HG03139 (cell line): ENCODE data around the gene EPHB3.

Source experiments
- ATAC-seq: cut with Tn5 transposase; IDR thresholded peaks from one replicate; pipeline ENCODE4 v1.9.1; 2021; ENCODE audit not compliant: unreplicated experiment

The EPHB3 gene

GRCh38 chr3:184563561-184563925, 2.0 kb downstream of the EPHB3 start:
- no peak for ATAC-seq

DNA sequence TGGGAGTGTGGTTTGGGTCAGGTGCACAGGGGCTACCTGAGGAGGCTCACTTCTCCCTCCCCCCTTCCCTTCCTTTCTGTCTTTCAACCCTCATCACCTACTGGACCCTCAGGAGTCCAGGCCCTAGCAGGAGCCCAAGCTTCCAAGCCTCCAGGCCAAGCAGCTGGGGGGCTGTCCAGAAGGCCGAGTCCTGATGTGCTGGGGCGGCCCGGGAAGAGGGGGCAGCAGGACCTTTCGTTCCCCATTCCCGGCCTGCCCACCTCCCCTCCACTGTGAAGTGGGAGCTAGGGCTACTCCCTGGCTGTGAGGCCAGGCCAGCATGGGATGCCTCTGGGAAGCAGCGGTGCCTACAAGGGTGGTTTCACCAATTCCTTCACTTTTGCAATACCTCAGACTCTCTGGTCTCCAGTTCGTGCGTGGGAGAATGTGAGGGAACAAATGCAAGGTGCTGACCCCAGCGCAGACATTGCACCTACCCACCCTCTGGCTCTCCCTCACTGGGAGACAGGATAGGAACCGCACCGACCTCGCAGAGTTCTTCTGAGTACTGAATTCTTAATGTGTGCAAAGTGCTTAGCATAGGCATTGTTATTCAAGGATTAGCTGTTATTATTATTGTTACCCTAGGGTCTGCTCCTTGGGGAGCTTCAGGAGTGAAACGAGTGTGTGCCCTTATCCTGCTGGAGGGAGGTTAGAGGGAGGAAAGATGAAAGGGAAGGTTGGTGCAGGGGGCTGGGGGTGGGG, 2.5 kb downstream of the EPHB3 start:
- ATAC-seq: no peak

- no peak for ATAC-seq
Observed at GRCh38 chr3:184564685-184565385, 3.2 kb downstream of the EPHB3 start.

GRCh38 chr3:184565421-184566211, 4.0 kb downstream of the EPHB3 start:
- ATAC-seq: no peak

DNA sequence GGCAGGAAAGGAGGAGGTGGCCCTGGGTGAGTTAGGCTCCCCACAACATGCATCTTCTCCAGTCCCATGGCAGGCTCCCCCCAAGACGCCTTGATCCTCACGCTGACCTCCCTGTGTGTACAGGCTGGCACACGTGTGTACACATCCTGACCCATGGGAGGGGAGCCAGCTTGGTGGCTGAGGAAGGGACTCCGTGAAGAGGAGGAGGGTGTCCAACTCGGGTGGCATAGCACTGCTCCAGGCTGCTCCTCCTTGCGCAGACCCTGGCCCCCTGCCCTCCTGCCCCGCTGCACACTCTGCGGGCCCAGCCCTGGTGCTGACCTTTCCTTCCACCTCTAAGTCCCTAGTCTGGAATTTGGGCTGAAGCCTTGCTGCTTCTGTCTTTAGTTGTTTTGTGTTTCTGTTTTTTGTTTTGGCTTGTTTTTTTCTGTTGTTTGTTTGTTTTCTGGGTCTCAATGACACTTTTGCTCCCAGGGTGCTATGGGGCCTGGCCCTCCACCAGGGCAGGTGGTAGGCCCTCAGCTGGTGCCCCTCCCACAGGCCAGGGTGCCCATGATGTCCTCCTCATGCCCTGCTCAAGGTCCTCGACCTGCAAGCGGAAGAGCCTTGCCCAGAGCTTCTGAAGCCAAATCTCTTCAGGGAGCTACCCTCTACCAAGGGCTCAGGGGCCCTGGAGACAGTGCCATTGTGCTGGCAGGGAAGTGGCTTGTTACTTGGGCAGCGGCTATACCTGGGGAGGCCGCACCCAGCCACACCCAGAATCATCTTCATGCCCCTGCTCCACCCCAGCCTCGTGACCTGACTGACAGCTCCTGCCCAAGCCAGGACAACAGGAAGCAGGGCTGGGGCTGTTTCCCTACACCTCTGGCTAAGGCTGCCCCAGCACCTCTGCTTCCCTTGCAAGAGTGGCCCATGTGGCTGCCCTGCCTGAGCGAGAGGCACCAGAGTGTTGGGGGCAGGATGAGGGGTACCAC, 5.1 kb downstream of the EPHB3 start:
- no peak for ATAC-seq

DNA sequence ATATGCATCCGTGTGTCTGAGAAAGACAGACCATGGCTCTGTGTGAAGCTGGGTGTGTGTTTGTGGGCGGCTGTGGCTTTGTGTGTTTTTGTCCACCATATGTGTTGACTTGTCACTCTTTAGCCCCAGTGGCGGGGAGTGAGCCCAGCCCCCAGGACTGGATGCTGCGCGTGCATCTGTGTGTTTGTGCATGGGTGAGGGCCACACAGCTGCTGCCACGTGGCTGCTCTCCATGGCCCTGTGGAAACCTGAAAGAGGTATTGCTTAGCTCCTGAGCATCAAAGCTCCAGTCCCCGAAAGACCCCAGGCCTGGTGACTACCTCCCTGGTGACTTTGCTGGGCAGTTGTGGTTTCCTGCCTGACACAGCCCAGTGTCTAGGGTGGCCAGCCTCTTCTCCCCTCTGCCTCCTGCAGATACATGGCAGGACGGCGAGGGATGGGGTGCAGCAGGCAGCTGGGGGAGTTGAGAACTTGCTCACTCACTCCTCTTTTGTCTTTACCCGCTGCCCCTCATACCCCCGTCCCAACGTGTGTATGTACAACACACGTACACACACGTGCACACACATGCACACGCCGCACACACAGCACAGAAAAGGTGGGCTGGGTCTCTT, 6.5 kb downstream of the EPHB3 start:
- ATAC-seq: no peak

DNA sequence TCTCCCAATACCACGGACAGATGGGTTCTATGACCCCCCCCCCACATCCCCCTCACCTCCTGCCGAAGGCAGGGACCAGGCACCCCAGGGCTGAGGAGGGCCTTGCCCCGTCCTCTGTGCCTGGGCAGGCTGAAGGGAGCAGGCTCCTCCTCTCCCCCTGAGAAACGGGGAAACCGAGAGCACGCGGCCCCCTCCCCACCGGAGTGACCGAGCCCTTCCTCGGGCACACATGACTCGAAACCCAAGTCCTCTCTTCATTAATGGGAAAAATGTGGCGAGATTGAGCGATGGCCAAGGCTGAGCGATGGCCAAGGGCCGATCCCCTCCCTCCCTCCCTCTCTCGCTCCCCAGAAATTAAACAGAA, 7.0 kb downstream of the EPHB3 start:
- ATAC-seq: no peak

- ATAC-seq: no peak
Observed at GRCh38 chr3:184568924-184569829, 7.6 kb downstream of the EPHB3 start.

GRCh38 chr3:184570035-184570434, 8.4 kb downstream of the EPHB3 start:
- ATAC-seq: no peak

- no peak for ATAC-seq
Observed at GRCh38 chr3:184570489-184570888, 8.9 kb downstream of the EPHB3 start.

DNA sequence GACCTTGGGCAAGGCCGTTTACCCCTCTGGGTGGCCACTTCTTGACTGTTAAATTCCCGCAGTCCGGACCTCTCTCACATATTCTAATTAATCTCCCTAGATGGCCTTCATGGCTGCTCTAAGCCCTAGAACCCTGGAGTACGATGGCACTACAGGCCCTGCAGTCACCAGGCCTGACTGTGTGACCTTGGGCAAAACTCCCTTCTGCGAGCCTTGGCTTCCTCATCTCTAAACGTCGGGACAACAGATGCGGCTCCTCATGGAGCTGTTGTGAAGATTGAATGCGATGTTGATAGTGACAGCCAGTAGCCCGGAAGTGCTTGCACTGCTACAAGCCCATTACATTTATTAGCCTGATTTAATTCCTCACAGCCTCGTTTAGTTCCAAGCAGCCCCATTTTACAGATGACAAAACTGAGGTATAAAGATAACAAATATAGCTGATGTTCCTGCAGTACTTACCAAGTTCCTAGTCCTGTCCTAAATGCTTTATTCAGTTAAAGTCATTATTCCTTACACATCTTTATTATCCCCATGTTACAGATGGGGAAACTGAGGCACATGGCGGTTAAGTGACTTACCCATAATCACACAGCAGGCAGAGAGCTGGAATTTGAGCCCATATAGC, 10.3 kb downstream of the EPHB3 start:
- ATAC-seq: no peak

DNA sequence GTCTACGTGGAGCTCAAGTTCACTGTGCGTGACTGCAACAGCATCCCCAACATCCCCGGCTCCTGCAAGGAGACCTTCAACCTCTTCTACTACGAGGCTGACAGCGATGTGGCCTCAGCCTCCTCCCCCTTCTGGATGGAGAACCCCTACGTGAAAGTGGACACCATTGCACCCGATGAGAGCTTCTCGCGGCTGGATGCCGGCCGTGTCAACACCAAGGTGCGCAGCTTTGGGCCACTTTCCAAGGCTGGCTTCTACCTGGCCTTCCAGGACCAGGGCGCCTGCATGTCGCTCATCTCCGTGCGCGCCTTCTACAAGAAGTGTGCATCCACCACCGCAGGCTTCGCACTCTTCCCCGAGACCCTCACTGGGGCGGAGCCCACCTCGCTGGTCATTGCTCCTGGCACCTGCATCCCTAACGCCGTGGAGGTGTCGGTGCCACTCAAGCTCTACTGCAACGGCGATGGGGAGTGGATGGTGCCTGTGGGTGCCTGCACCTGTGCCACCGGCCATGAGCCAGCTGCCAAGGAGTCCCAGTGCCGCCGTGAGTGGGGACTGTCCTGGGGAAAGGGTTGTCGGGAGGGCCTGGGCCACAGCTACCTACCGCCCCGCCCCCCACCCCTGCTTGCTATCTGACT, 11.2 kb downstream of the EPHB3 start:
- ATAC-seq: no peak

DNA sequence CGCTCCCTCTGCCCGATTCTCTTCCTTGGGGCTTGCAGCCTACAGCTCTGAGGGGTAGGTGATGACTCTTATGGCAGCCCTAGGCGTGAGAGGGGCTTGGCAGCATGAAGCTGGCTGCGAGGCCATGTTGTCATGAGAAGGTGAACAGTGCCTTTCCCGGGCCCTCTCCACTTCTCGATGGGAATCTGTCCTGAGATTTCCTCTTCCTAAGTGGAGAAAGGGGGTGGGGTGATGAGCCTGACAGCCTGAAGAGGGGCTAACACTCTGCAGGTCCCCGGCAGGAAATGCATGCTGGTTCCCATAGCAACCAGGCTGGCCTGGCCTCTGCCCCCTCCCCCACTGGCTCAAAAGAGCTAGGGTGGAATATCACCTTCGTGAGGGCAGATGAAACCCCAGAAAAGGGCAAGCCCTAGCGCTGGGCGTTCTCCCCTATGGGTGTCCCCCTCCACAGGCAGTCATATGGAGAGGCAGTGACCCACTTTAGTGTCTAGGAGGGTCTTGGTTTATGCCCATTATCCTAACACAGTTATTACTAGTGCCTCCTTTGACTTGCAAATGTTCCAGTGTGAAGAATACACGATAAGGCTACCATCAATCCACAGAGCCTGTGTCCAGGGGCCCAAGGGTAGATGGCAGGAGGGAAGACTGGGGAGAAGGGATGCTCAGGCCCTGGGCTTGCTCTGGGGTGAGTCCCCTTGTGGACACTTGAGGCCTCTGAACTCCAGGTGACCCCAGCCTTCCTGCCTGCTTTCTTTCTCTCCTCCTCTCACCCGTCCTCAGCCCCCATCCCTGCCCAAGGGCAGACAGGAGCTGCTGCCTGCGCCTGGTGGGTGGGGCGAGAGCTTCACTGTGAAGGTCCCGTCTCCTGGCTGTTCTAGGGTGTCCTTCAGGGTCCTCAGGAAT, 13.2 kb downstream of the EPHB3 start:
- ATAC-seq: no peak

- no peak for ATAC-seq
Observed at GRCh38 chr3:184575701-184576100, 14.1 kb downstream of the EPHB3 start.

- ATAC-seq: no peak
Observed at GRCh38 chr3:184576457-184577240, 15.1 kb downstream of the EPHB3 start.

- ATAC-seq: no peak
Observed at GRCh38 chr3:184577546-184577945, 16.0 kb downstream of the EPHB3 start.

GRCh38 chr3:184578218-184578617, 16.6 kb downstream of the EPHB3 start:
- no peak for ATAC-seq
